IMR-90 (cell line): Measurements from ENCODE around the gene LIMCH1. TPM values are rescaled to one million over a fixed set of nuclear protein-coding genes. Genes with fewer than 3 reads are reported as not detected.

ENCODE experiments used
- ATAC-seq: fragments of 200-7000 bp; cut with Tn5 transposase; 2 replicates; pipeline ENCODE4 v1.9.1; 2020; ENCODE audit warnings: low read depth, mild to moderate bottlenecking, moderate library complexity
- BruUV-seq: library from RNA; stranded (reverse); fragments of 400-500 nt; replicated peaks from 2 replicates; lab custom pipeline; 2021; lab: Mats Ljungman, UMichigan
- CTCF ChIA-PET: fragments of 300-600 bp; formaldehyde crosslinking; extraction: SDS; loops from one replicate; lab custom pipeline; 2021; ENCODE audit warnings: antibody characterized with exemption; lab: Yijun Ruan, JAX
- POLR2A ChIA-PET: fragments of 300-600 bp; sonication (Branson Sonifier 250); formaldehyde crosslinking; loops from one replicate; lab custom pipeline; 2022; ENCODE audit warnings: antibody characterized with exemption; ENCODE audit not compliant: unreplicated experiment; lab: Charles Lee
- DNase-seq: peaks from one replicate; pipeline ENCODE4 v3.0.0; 2013
- H2AFZ ChIP-seq: replicated peaks from 2 replicates; pipeline ENCODE3; 2013; ENCODE audit warnings: low read length, mild to moderate bottlenecking; ENCODE audit not compliant: poor library complexity
- H2AK5ac ChIP-seq: 2 replicates; pipeline ENCODE4 v1.6.1; 2013; ENCODE audit warnings: low read depth, low read length, inconsistent platforms
- H2AK9ac ChIP-seq: replicated peaks from 2 replicates; pipeline ENCODE3; 2013; ENCODE audit warnings: mild to moderate bottlenecking, low read depth, low read length, moderate library complexity; ENCODE audit not compliant: poor library complexity
- H2BK120ac ChIP-seq: 2 replicates; pipeline ENCODE4 v1.6.1; 2013; ENCODE audit warnings: low read depth, low read length, inconsistent platforms
- H2BK15ac ChIP-seq: 3 replicates; pipeline ENCODE4 v1.6.1; 2013; ENCODE audit warnings: low read depth, low read length, inconsistent platforms
- H2BK20ac ChIP-seq: 2 replicates; pipeline ENCODE4 v1.6.1; 2013; ENCODE audit warnings: low read depth, mild to moderate bottlenecking, inconsistent platforms, low read length, moderate library complexity
- H2BK5ac ChIP-seq: 2 replicates; pipeline ENCODE4 v1.6.1; 2013; ENCODE audit warnings: mild to moderate bottlenecking, low read depth, low read length, inconsistent platforms; ENCODE audit not compliant: poor library complexity, severe bottlenecking
- H3K14ac ChIP-seq: replicated peaks from 2 replicates; pipeline ENCODE4 v1.6.1; 2013; ENCODE audit warnings: low read depth, low read length, inconsistent platforms
- H3K18ac ChIP-seq: 2 replicates; pipeline ENCODE4 v1.6.1; 2013; ENCODE audit warnings: low read depth, low read length, control low read depth
- H3K23ac ChIP-seq: 2 replicates; pipeline ENCODE4 v1.6.1; 2013; ENCODE audit warnings: low read depth, low read length, inconsistent platforms
- H3K27ac ChIP-seq: 2 replicates; pipeline ENCODE4 v1.5.1; 2013; ENCODE audit warnings: mild to moderate bottlenecking, control low read depth, low read length; ENCODE audit not compliant: insufficient read depth
- H3K27me3 ChIP-seq: 2 replicates; pipeline ENCODE4 v1.6.1; 2013; ENCODE audit warnings: low read length; ENCODE audit not compliant: control insufficient read depth, insufficient read depth
- H3K36me3 ChIP-seq: 2 replicates; pipeline ENCODE4 v1.6.1; 2013; ENCODE audit warnings: low read length, mixed read lengths; ENCODE audit not compliant: control insufficient read depth, insufficient read depth
- H3K4ac ChIP-seq: 2 replicates; pipeline ENCODE4 v1.6.1; 2013; ENCODE audit warnings: low read depth, low read length, inconsistent platforms
- H3K4me1 ChIP-seq: 2 replicates; pipeline ENCODE4 v1.6.1; 2013; ENCODE audit warnings: low read length, mixed read lengths; ENCODE audit not compliant: control insufficient read depth, insufficient read depth
- H3K4me2 ChIP-seq: 2 replicates; pipeline ENCODE4 v1.6.1; 2013; ENCODE audit warnings: low read depth, mild to moderate bottlenecking, control low read depth, low read length, moderate library complexity
- H3K4me3 ChIP-seq: 2 replicates; pipeline ENCODE4 v1.5.1; 2013; ENCODE audit warnings: low read depth, mild to moderate bottlenecking, control low read depth, low read length, moderate library complexity; ENCODE audit not compliant: insufficient read depth
- H3K56ac ChIP-seq: 2 replicates; pipeline ENCODE4 v1.6.1; 2013; ENCODE audit warnings: low read length, inconsistent platforms; ENCODE audit not compliant: insufficient read depth; ENCODE audit errors: extremely low read depth
- H3K79me1 ChIP-seq, 2 experiments: 2 replicates each; pipeline ENCODE4 v1.6.1; 2013; ENCODE audit warnings: low read length in 2 of 2, inconsistent platforms in 1 of 2, low read depth in 1 of 2
- H3K9ac ChIP-seq: 2 replicates; pipeline ENCODE4 v1.6.1; 2013; ENCODE audit warnings: low read depth, low read length, control low read depth
- H3K9me1 ChIP-seq: 2 replicates; pipeline ENCODE4 v1.6.1; 2013; ENCODE audit warnings: low read length, inconsistent platforms; ENCODE audit not compliant: insufficient read depth
- H3K9me3 ChIP-seq: 2 replicates; pipeline ENCODE4 v1.6.1; 2013; ENCODE audit warnings: low read length; ENCODE audit not compliant: control insufficient read depth, insufficient read depth
- H4K20me1 ChIP-seq: 2 replicates; pipeline ENCODE4 v1.6.1; 2013; ENCODE audit warnings: low read length, inconsistent platforms; ENCODE audit not compliant: insufficient read depth
- H4K5ac ChIP-seq: 2 replicates; pipeline ENCODE4 v1.6.1; 2013; ENCODE audit warnings: mild to moderate bottlenecking, low read depth, low read length, control low read depth
- H4K8ac ChIP-seq, 2 experiments: 2 replicates each; pipeline ENCODE4 v1.6.1; 2013; ENCODE audit warnings: low read depth in 2 of 2, low read length in 2 of 2, control low read depth in 1 of 2, inconsistent platforms in 1 of 2
- H4K91ac ChIP-seq: 2 replicates; pipeline ENCODE4 v1.6.1; 2013; ENCODE audit warnings: low read depth, low read length, inconsistent platforms; ENCODE audit not compliant: insufficient read depth
- BHLHE40 ChIP-seq: fragments of 150-350 bp; IDR thresholded peaks from 2 replicates; pipeline ENCODE4 v1.6.1; 2016; ENCODE audit warnings: mild to moderate bottlenecking, low read depth, low read length
- CEBPB ChIP-seq: IDR thresholded peaks from 2 replicates; pipeline ENCODE4 v1.6.1; 2012; ENCODE audit warnings: low read depth, low read length, improper control_type of control experiment
- CHD1 ChIP-seq: IDR thresholded peaks from 2 replicates; pipeline ENCODE4 v1.6.1; 2012; ENCODE audit warnings: low read depth, low read length, improper control_type of control experiment
- FOS ChIP-seq: fragments of 150-350 bp; IDR thresholded peaks from 2 replicates; pipeline ENCODE4 v1.6.1; 2016; ENCODE audit warnings: low read depth, low read length
- MAFK ChIP-seq: IDR thresholded peaks from 2 replicates; pipeline ENCODE4 v1.6.1; 2012; ENCODE audit warnings: low read depth, low read length, improper control_type of control experiment
- MAZ ChIP-seq: IDR thresholded peaks from 2 replicates; pipeline ENCODE4 v1.6.1; 2012; ENCODE audit warnings: low read depth, mild to moderate bottlenecking, low read length, improper control_type of control experiment, moderate library complexity, borderline replicate concordance
- MXI1 ChIP-seq: IDR thresholded peaks from 2 replicates; pipeline ENCODE4 v1.6.1; 2012; ENCODE audit warnings: low read depth, mild to moderate bottlenecking, low read length, moderate library complexity, borderline replicate concordance
- NFE2L2 ChIP-seq: fragments of 150-350 bp; IDR thresholded peaks from 2 replicates; pipeline ENCODE4 v1.6.1; 2016; ENCODE audit warnings: low read depth, mild to moderate bottlenecking, low read length
- POLR2A ChIP-seq: IDR thresholded peaks from 2 replicates; pipeline ENCODE4 v1.6.1; 2012; ENCODE audit warnings: mild to moderate bottlenecking, low read depth, low read length
- RAD21 ChIP-seq: IDR thresholded peaks from 2 replicates; pipeline ENCODE4 v1.6.1; 2012; ENCODE audit warnings: low read length, improper control_type of control experiment
- RCOR1 ChIP-seq: IDR thresholded peaks from 2 replicates; pipeline ENCODE4 v1.6.1; 2012; ENCODE audit warnings: mild to moderate bottlenecking, low read length, improper control_type of control experiment; ENCODE audit not compliant: insufficient replicate concordance
- RFX5 ChIP-seq: IDR thresholded peaks from 2 replicates; pipeline ENCODE4 v1.8.0; 2012; ENCODE audit warnings: low read depth, mild to moderate bottlenecking, low read length, moderate library complexity
- SMC3 ChIP-seq: fragments of 150-350 bp; IDR thresholded peaks from 2 replicates; pipeline ENCODE4 v1.6.1; 2016; ENCODE audit warnings: low read depth, mild to moderate bottlenecking, antibody characterized with exemption, low read length, moderate library complexity
- WGBS, 2 experiments: methylation state at CpG; one replicate each; pipeline versions ENCODE4 v1.1.5 to v1.1.7; 2013; ENCODE audit warnings: missing lambda C conversion rate in 2 of 2; ENCODE audit not compliant: insufficient read length in 1 of 2; ENCODE audit errors: extremely low coverage in 2 of 2; 5-methylcytosine and 5-hydroxymethylcytosine counted together
- dilution Hi-C: fragments of 300-500 bp; cut with HindIII; formaldehyde crosslinking; loops from one replicate; pipeline ENCODE4 v1.14.3; 2018; ENCODE audit warnings: low sequenced_read_pairs; ENCODE audit not compliant: unreplicated experiment
- in situ Hi-C: fragments of 300-500 bp; cut with MboI; formaldehyde crosslinking; loops from 3 replicates; pipeline ENCODE4 v1.14.3; 2019; ENCODE audit warnings: low sequenced_read_pairs, inconsistent platforms, mixed read lengths
- intact Hi-C: fragments of 100-400 bp; cut with micrococcal nuclease; formaldehyde crosslinking; loops from 2 replicates; pipeline ENCODE4 v1.10.0; 2022
- polyA plus RNA-seq, 3 experiments: library from polyadenylated mRNA; depleted of rRNA; stranded (reverse); fragments of >200 nt; gene quantifications; 2 replicates each; pipeline ENCODE4 v1.2.3, GENCODE V29; 2012; ENCODE audit warnings: low replicate concordance in 1 of 3
- total RNA-seq: library from RNA; depleted of rRNA; stranded (reverse); fragments of >200 nt; gene quantifications from 2 replicates; pipeline ENCODE4 v1.2.3, GENCODE V29; 2012
- TF ChIP-seq, protein P1 (sequence below): fragments of 150-350 bp; IDR thresholded peaks from 2 replicates; pipeline ENCODE4 v1.6.1; 2016; ENCODE audit warnings: low read depth, mild to moderate bottlenecking, low read length, moderate library complexity, borderline replicate concordance
- TF ChIP-seq, protein P2 (sequence below): conservative IDR thresholded peaks from 2 replicates; pipeline ENCODE4 v1.5.1; 2012; ENCODE audit warnings: mild to moderate bottlenecking, low read depth, low read length, improper control_type of control experiment
- TF ChIP-seq, protein P3 (sequence below): fragments of 150-350 bp; IDR thresholded peaks from 2 replicates; pipeline ENCODE4 v1.6.1; 2017; ENCODE audit warnings: mild to moderate bottlenecking, antibody characterized with exemption, low read length, low read depth

The LIMCH1 gene
- total and polyA plus RNA-seq, 2 of the 4 experiments (the other 2 are of a cell fraction): 0.89 to 2.9 TPM

DNA sequence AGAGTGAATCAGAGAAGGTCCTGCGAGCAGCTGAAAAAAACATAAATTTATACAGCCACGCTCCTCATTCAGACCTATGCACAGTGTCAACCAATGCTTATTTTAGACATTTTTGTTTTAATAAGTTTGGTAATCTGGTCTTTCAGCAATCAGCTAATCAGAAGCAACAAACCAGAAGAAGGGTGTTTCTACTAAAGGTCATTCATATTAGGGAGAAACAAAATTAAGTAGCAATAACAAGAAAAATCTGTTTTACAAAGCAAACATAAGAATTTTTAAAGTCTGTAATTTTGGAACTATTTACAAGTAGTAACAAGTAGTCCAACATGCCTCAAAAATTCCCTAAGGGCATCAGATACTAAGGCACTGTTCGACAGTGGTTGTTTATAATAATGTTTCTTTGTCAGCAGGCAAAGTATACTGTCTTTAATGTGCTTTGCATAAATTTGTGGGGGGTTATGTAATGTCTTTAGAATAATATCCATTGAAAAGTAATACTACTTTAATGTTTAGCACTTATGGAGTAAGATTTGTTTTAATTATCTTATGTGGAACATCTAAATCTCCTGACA is 127.8 kb downstream of the LIMCH1 start:
- dilution Hi-C loops (no loop called here), intact Hi-C loops (no loop called here), in situ Hi-C loops (loop anchor here (25.0 kb wide), 1 partner anchor 753 kb away; no protein-coding TSS in a partner anchor)
- no peak overlapping the region for H4K91ac ChIP-seq
- H2BK120ac ChIP-seq: no peak overlapping the region
- no peaks in the 10 kb centered on the region for H4K20me1 ChIP-seq
- H3K9ac ChIP-seq: no peak overlapping the region
- DNase-seq: no peak
- no peak overlapping the region for H3K27ac ChIP-seq
- no peak overlapping the region for H2AK5ac ChIP-seq
- H2AK9ac ChIP-seq: no peak overlapping the region
- H3K18ac ChIP-seq: no peak overlapping the region
- no peak overlapping the region for H2BK15ac ChIP-seq
- H3K9me3 ChIP-seq: no peaks in the 10 kb centered on the region
- H4K5ac ChIP-seq: no peak overlapping the region
- no TSS peak for BruUV-seq
- no peak overlapping the region for H3K4me2 ChIP-seq
- no peak overlapping the region for H3K14ac ChIP-seq
- H3K56ac ChIP-seq: no peak overlapping the region
- H3K79me1 ChIP-seq: no peaks in the 10 kb centered on the region
- ChIA-PET CTCF (no interaction called here), POLR2A (no interaction called here)
- peaks cover 4% of the 10 kb centered on the region for H3K27me3 ChIP-seq
- ATAC-seq: no peak
- H3K9me1 ChIP-seq: no peaks in the 10 kb centered on the region
- H3K4me3 ChIP-seq: no peak overlapping the region
- H3K36me3 ChIP-seq: no peaks in the 10 kb centered on the region
- TF ChIP-seq, protein P1, sequence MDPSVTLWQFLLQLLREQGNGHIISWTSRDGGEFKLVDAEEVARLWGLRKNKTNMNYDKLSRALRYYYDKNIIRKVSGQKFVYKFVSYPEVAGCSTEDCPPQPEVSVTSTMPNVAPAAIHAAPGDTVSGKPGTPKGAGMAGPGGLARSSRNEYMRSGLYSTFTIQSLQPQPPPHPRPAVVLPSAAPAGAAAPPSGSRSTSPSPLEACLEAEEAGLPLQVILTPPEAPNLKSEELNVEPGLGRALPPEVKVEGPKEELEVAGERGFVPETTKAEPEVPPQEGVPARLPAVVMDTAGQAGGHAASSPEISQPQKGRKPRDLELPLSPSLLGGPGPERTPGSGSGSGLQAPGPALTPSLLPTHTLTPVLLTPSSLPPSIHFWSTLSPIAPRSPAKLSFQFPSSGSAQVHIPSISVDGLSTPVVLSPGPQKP: no peak
- TF ChIP-seq CEBPB (no peak), RFX5 (no peak), FOS (no peak), POLR2A (no peak), MAFK (no peak), RCOR1 (no peak), NFE2L2 (no peak), SMC3 (no peak), BHLHE40 (no peak), MXI1 (no peak), CHD1 (no peak), MAZ (no peak), RAD21 (no peak)
- TF ChIP-seq, protein P2, sequence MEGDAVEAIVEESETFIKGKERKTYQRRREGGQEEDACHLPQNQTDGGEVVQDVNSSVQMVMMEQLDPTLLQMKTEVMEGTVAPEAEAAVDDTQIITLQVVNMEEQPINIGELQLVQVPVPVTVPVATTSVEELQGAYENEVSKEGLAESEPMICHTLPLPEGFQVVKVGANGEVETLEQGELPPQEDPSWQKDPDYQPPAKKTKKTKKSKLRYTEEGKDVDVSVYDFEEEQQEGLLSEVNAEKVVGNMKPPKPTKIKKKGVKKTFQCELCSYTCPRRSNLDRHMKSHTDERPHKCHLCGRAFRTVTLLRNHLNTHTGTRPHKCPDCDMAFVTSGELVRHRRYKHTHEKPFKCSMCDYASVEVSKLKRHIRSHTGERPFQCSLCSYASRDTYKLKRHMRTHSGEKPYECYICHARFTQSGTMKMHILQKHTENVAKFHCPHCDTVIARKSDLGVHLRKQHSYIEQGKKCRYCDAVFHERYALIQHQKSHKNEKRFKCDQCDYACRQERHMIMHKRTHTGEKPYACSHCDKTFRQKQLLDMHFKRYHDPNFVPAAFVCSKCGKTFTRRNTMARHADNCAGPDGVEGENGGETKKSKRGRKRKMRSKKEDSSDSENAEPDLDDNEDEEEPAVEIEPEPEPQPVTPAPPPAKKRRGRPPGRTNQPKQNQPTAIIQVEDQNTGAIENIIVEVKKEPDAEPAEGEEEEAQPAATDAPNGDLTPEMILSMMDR: no peak
- TF ChIP-seq, protein P3, sequence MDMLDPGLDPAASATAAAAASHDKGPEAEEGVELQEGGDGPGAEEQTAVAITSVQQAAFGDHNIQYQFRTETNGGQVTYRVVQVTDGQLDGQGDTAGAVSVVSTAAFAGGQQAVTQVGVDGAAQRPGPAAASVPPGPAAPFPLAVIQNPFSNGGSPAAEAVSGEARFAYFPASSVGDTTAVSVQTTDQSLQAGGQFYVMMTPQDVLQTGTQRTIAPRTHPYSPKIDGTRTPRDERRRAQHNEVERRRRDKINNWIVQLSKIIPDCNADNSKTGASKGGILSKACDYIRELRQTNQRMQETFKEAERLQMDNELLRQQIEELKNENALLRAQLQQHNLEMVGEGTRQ: no peak
- no peak overlapping the region for H3K23ac ChIP-seq
- no peak overlapping the region for H2BK20ac ChIP-seq
- no peak overlapping the region for H2AFZ ChIP-seq
- H3K4me1 ChIP-seq: no peaks in the 10 kb centered on the region
- no CpG with 5 or more reads among the region's 3 CpGs for WGBS, 2 experiments
- no peak overlapping the region for H4K8ac ChIP-seq
- no peak overlapping the region for H2BK5ac ChIP-seq
- H3K4ac ChIP-seq: no peak overlapping the region
